Psoas muscle (tissue), 8 donors: ENCODE results near the gene SFMBT1. TPM values are rescaled to one million over a fixed set of nuclear protein-coding genes. Genes with fewer than 3 reads are reported as not detected.

Source experiments
- ATAC-seq, 4 donors: fragments of 200-7000 bp; cut with Tn5 transposase; one replicate each; pipeline ENCODE4 v1.9.1; 2020; ENCODE audit warnings: moderate library complexity in 3 of 4, mild to moderate bottlenecking in 2 of 4
- DNase-seq, 2 donors: peaks; one replicate each; pipeline ENCODE4 v3.0.0-alpha.2; 2020
- H3K27ac ChIP-seq: fragments of 200-600 bp; one replicate; pipeline ENCODE4 v1.8.0; 2022
- H3K27me3 ChIP-seq, 3 donors: fragments of 200-600 bp in 1 of 3; one replicate each; pipeline versions ENCODE4 v1.6.1 to v1.8.0; 2013 to 2022; ENCODE audit warnings: low read length in 2 of 3, mild to moderate bottlenecking in 2 of 3, moderate library complexity in 1 of 3; ENCODE audit not compliant: insufficient read depth in 3 of 3
- H3K36me3 ChIP-seq, 2 donors: fragments of 200-600 bp in 1 of 2; one replicate each; pipeline versions ENCODE4 v1.6.1 to v1.8.0; 2013 to 2022; ENCODE audit warnings: low read depth in 1 of 2, mild to moderate bottlenecking in 1 of 2, moderate library complexity in 1 of 2; ENCODE audit not compliant: insufficient read depth in 1 of 2
- H3K4me1 ChIP-seq: fragments of 200-600 bp; one replicate; pipeline ENCODE4 v1.8.0; 2022
- H3K4me3 ChIP-seq: fragments of 200-600 bp; one replicate; pipeline ENCODE4 v1.8.0; 2022; ENCODE audit warnings: mild to moderate bottlenecking
- H3K9me3 ChIP-seq: fragments of 200-600 bp; one replicate; pipeline ENCODE4 v1.8.0; 2022
- CTCF ChIP-seq: fragments of 200-600 bp; IDR thresholded peaks from one replicate; pipeline ENCODE4 v1.8.0; 2022; ENCODE audit warnings: antibody characterized with exemption
- WGBS, 3 donors: extraction: QIAGEN DNeasy Blood & Tissue Kit; methylation state at CpG; one replicate each; pipeline versions ENCODE4 v1.1.6 to v1.1.7; 2013; 5-methylcytosine and 5-hydroxymethylcytosine counted together
- intact Hi-C, 2 donors: fragments of 100-400 bp; cut with DNase I; formaldehyde crosslinking; loops; one replicate each; pipeline versions ENCODE4 v1.11.0 to v1.14.2; 2022
- polyA plus RNA-seq, 3 donors: library from polyadenylated mRNA; stranded (reverse); fragments of 200-250 nt; gene quantifications; one replicate each; pipeline ENCODE4 v1.2.3, GENCODE V29; 2013
- total RNA-seq, 4 donors: library from RNA; stranded (reverse); fragmentation: NEBNext Ultra II Directional in 2 of 4; extraction: Animal tissue kit (Norgen Biotek cat#: 25700) in 2 of 4; gene quantifications; one replicate each; pipeline versions ENCODE4 v1.2.1 to v1.2.4, GENCODE V29; 2021 to 2023
- donor health status: healthy with polysubstance abuse.
- donor health status: DM: no; HTN: no; CAD: no; lungs with moderate emphysema.
- donor health status: Bipolar disorder and iron deficiency.
- donor health status: healthy.
- donor health status: DM: yes; HTN: yes; CAD: no.
- donor health status: DM: no; HTN: no; CAD: no.
- donor health status: DM: no; HTN: no; CAD: no.
- donor health status: DM: yes; HTN: yes; CAD: no.

Gene SFMBT1
- total and polyA plus RNA-seq, 7 donors: 6.7 to 25.0 (median 16.3) TPM

- WGBS, 3 donors: 92 to 98% (median 94%) methylated on average over 5 of the region's 5 CpGs
- no peak overlapping the region for H3K4me3 ChIP-seq
- H3K27ac ChIP-seq: no peak overlapping the region
- no peaks in the 10 kb centered on the region for H3K9me3 ChIP-seq
- DNase-seq: no peak
- peaks cover 0 to 3% of the 10 kb centered on the region in 2 donors for H3K36me3 ChIP-seq
- H3K27me3 ChIP-seq: no peaks in the 10 kb centered on the region
- TF ChIP-seq CTCF: no peak
- ATAC-seq: no peak
- peaks cover 50% of the 10 kb centered on the region for H3K4me1 ChIP-seq
- intact Hi-C loops: loop anchor here in 1 of 2 donors (5.0 kb wide), 1 partner anchor 38 kb away; no protein-coding TSS in a partner anchor
These were observed 155.1 kb downstream of the SFMBT1 start for GRCh38 chr3:52890735-52891134.

GRCh38 chr3:52889901-52890300 is 156.0 kb downstream of the SFMBT1 start:
- Histone ChIP-seq H3K4me3 (no peak overlapping the region), H3K27ac (no peak overlapping the region), H3K9me3 (no peaks in the 10 kb centered on the region), H3K4me1 (peaks cover 49% of the 10 kb centered on the region), H3K27me3 (no peaks in the 10 kb centered on the region), H3K36me3 (peaks cover 0 to 10% of the 10 kb centered on the region in 2 donors)
- intact Hi-C loops: loop anchor here in 1 of 2 donors (5.0 kb wide), 1 partner anchor 38 kb away; no protein-coding TSS in a partner anchor
- no peak for TF ChIP-seq CTCF
- DNase-seq: no peak
- ATAC-seq: no peak
- 87 to 92% (median 92%) methylated on average over 8 of the region's 8 CpGs for WGBS, 3 donors

GRCh38 chr3:52887166-52887565 is 158.7 kb downstream of the SFMBT1 start:
- Histone ChIP-seq H3K4me3 (no peak overlapping the region), H3K27me3 (no peaks in the 10 kb centered on the region), H3K27ac (no peak overlapping the region), H3K4me1 (peaks cover 26% of the 10 kb centered on the region), H3K36me3 (peaks cover 0 to 15% of the 10 kb centered on the region in 2 donors), H3K9me3 (no peaks in the 10 kb centered on the region)
- WGBS, 3 donors: 79 to 94% (median 79%) methylated on average over 4 of the region's 4 CpGs
- no peak for TF ChIP-seq CTCF
- DNase-seq (no peak), ATAC-seq (no peak)
- intact Hi-C loops: no loop called here

GRCh38 chr3:52886049-52886730 is 159.7 kb downstream of the SFMBT1 start:
- no peak for TF ChIP-seq CTCF
- intact Hi-C loops: no loop called here
- Histone ChIP-seq H3K27ac (no peak overlapping the region), H3K4me1 (peaks cover 17% of the 10 kb centered on the region), H3K27me3 (no peaks in the 10 kb centered on the region), H3K4me3 (no peak overlapping the region), H3K9me3 (no peaks in the 10 kb centered on the region), H3K36me3 (peaks cover 0 to 15% of the 10 kb centered on the region in 2 donors)
- ATAC-seq (no peak), DNase-seq (no peak)
- 60 to 82% (median 66%) methylated on average over 5 of the region's 5 CpGs for WGBS, 3 donors
